ENCODE data around the gene TIPIN. TPM values are rescaled to one million over a fixed set of nuclear protein-coding genes. Genes with fewer than 3 reads are reported as not detected.

The TIPIN gene, protein sequence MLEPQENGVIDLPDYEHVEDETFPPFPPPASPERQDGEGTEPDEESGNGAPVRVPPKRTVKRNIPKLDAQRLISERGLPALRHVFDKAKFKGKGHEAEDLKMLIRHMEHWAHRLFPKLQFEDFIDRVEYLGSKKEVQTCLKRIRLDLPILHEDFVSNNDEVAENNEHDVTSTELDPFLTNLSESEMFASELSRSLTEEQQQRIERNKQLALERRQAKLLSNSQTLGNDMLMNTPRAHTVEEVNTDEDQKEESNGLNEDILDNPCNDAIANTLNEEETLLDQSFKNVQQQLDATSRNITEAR
- total RNA-seq (2014; rRNA removed) (11.5 and 14.2 TPM in 2 replicates), Bru-seq, nascent RNA (percentile 45 among the genes with signal in this experiment), BruChase-seq, experiment 1, labeled RNA remaining after a 6-hour chase (percentile 59 among the genes with signal in this experiment), BruChase-seq, experiment 2, labeled RNA remaining after a 2-hour chase (percentile 48 among the genes with signal in this experiment)
- long read RNA-seq, partial matches to known transcripts = 0 of 6 reads
- long read RNA-seq, other reads (novel, unspliced or antisense) = 3 of 6 reads

DNA sequence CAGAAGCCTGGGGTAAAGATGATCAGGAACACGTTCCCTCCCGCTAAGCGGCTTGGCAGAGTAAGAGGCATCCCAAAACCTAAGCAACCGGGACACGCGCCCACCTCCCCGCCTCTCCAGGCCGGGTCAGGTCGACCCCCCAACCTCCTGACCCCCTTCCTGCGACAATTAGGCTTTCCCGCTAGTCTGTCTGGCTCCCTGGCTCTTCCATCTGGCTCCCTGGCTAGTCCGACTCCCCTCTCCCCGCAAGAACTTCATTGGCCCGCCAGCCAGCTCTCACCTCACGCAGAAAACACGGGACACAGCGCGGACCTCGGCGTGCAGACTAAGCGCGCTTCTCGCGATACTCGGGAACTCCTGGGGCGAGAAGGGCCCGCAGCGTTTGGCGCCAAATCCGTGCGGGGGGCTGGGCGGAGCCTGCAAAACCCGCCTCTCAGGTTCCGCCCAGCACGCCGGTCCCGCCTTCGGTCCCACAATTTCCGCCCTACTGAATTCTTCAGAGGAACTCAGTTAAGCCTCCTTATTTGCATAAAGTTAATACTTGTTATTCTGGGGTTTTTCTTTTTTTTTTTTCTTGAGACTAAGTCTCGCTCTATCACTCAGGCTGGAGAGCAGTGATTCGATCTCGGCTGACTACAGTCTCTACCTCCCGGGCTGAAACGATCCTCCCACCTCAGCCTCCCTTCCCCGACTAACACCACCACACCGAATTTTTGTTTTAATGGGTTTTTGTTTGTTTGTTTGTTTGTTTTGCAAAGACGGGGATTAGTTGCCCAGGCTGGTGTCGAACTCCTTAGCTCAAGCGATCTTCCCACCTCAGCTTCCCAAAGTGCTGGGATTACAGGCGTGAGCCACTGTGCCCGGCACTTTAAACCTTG is at the start of gene TIPIN:
TSS of gene TIPIN (minus strand) at position 327 of the 878 bp plus-strand sequence. CDS start 3,738 bp downstream, outside the sequence.
- Histone ChIP-seq H3K27me3 (ENCODE audit: low read length) (no peaks in the 10 kb centered on the region), H3K27ac (ENCODE audit: low read length) (peak within 1 kb of the TSS; percentile 57), H3F3A (ENCODE audit: low read length, unreplicated experiment) (peaks cover 4% of the 10 kb centered on the region), H3K4me3 (ENCODE audit: low read length) (peak within 1 kb of the TSS; percentile 89), H3K4me2 (ENCODE audit: low read length) (peak within 1 kb of the TSS; percentile 99), H3K9me3 (ENCODE audit: low read length) (no peaks in the 10 kb centered on the region), H2AFZ (ENCODE audit: low read length) (peak within 1 kb of the TSS; percentile 94), H3K4me1 (ENCODE audit: insufficient read depth, low read length) (peaks cover 16% of the 10 kb centered on the region), H3K79me2 (ENCODE audit: low read length) (peaks cover 24% of the 10 kb centered on the region), H3K9ac (ENCODE audit: low read length) (peak within 1 kb of the TSS; percentile 99), H4K20me1 (ENCODE audit: low read length) (no peaks in the 10 kb centered on the region), H3K9me2 (replicated peaks; ENCODE audit: low read length) (no peaks in the 10 kb centered on the region), H3K36me3 (ENCODE audit: low read depth, low read length) (no peaks in the 10 kb centered on the region)
- BruUV-seq (replicated peaks) = no TSS peak
- intact Hi-C loops (cut with micrococcal nuclease) = loop anchor here (1.0 kb wide), 1 partner anchor 30 kb away; the partner anchor contains the start of gene MAP2K1
- ATAC-seq (peak; percentile 96), DNase-seq (peak; percentile 94)
- ChIA-PET CTCF (interaction anchor here (0.5 kb wide), 1 partner anchor 142 kb away, joined by 3 read pairs; no protein-coding TSS in a partner anchor), POLR2A (ENCODE audit: unreplicated experiment) (no interaction called here)
- TF ChIP-seq, protein P1, sequence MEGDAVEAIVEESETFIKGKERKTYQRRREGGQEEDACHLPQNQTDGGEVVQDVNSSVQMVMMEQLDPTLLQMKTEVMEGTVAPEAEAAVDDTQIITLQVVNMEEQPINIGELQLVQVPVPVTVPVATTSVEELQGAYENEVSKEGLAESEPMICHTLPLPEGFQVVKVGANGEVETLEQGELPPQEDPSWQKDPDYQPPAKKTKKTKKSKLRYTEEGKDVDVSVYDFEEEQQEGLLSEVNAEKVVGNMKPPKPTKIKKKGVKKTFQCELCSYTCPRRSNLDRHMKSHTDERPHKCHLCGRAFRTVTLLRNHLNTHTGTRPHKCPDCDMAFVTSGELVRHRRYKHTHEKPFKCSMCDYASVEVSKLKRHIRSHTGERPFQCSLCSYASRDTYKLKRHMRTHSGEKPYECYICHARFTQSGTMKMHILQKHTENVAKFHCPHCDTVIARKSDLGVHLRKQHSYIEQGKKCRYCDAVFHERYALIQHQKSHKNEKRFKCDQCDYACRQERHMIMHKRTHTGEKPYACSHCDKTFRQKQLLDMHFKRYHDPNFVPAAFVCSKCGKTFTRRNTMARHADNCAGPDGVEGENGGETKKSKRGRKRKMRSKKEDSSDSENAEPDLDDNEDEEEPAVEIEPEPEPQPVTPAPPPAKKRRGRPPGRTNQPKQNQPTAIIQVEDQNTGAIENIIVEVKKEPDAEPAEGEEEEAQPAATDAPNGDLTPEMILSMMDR (conservative IDR thresholded peaks at IDR 0.05; ENCODE audit: low read depth, low read length) = no peak
- TF ChIP-seq EZH2 (IDR thresholded peaks at IDR 0.05; ENCODE audit: low read length, unreplicated experiment) = no peak
- no peak for TF ChIP-seq EZH2phosphoT487 (IDR thresholded peaks at IDR 0.05; ENCODE audit: borderline replicate concordance, low read length)

DNA sequence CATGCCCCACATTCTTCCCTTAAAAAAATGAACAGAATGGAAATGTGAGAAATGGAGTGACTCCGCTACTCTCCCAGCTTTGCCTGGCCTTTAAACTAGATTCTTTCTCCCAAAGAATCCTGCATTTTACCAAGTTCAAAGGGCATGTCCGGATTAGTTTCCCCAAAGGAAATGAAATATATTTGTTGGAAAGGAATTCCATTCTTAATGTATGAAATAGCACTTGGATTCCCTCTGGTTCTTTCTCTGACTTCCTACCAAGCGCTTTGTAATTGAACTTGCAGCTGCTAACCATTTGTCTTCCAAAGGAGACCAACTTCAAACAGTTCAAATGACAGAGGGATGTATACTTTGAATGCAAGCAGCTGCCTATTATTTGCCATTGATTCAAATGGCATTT is 49.1 kb upstream of the TIPIN start:
- Histone ChIP-seq H2AFZ (ENCODE audit: low read length) (no peak overlapping the region), H3K9me2 (replicated peaks; ENCODE audit: low read length) (no peaks in the 10 kb centered on the region), H3K4me2 (ENCODE audit: low read length) (no peak overlapping the region), H3K36me3 (ENCODE audit: low read depth, low read length) (no peaks in the 10 kb centered on the region), H3K4me1 (ENCODE audit: insufficient read depth, low read length) (peaks cover 18% of the 10 kb centered on the region), H3F3A (ENCODE audit: low read length, unreplicated experiment) (peaks cover 6% of the 10 kb centered on the region), H3K27ac (ENCODE audit: low read length) (no peak overlapping the region), H4K20me1 (ENCODE audit: low read length) (peaks cover 45% of the 10 kb centered on the region), H3K27me3 (ENCODE audit: low read length) (no peaks in the 10 kb centered on the region), H3K9ac (ENCODE audit: low read length) (no peak overlapping the region), H3K4me3 (ENCODE audit: low read length) (no peak overlapping the region), H3K79me2 (ENCODE audit: low read length) (peaks cover 99% of the 10 kb centered on the region), H3K9me3 (ENCODE audit: low read length) (no peaks in the 10 kb centered on the region)
- BruUV-seq (replicated peaks) = no TSS peak
- TF ChIP-seq, protein P1 (conservative IDR thresholded peaks at IDR 0.05; ENCODE audit: low read depth, low read length) = no peak
- TF ChIP-seq EZH2phosphoT487 (IDR thresholded peaks at IDR 0.05; ENCODE audit: borderline replicate concordance, low read length) (no peak), EZH2 (IDR thresholded peaks at IDR 0.05; ENCODE audit: low read length, unreplicated experiment) (no peak)
- intact Hi-C loops (cut with micrococcal nuclease) = no loop called here
- ChIA-PET CTCF (no interaction called here), POLR2A (ENCODE audit: unreplicated experiment) (no interaction called here)
- DNase-seq = no peak
- no peak for ATAC-seq

Data from PC-3 (cell line).